Measurements from ENCODE around the gene WDR38.

DNA sequence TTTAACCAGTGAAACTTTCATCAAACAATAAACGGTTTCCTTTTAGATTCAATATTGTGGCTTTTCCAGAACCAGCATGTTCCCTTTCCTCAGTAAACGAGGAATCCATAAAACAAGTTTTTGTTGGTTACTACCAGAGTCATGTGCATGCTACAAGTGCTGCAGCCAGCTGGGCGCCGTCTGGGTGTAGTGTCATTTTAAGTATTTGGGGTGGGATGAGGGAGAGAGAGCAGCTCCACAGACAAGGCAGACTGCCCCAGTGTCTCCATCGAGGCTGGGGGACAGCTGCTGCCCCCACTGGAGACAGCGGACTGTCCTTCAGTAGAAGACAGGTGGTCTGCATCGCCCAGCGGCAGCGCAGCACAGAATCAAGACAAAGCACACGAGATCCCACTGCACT, 26.0 kb downstream of the WDR38 start:
- TF ChIP-seq, protein P1, sequence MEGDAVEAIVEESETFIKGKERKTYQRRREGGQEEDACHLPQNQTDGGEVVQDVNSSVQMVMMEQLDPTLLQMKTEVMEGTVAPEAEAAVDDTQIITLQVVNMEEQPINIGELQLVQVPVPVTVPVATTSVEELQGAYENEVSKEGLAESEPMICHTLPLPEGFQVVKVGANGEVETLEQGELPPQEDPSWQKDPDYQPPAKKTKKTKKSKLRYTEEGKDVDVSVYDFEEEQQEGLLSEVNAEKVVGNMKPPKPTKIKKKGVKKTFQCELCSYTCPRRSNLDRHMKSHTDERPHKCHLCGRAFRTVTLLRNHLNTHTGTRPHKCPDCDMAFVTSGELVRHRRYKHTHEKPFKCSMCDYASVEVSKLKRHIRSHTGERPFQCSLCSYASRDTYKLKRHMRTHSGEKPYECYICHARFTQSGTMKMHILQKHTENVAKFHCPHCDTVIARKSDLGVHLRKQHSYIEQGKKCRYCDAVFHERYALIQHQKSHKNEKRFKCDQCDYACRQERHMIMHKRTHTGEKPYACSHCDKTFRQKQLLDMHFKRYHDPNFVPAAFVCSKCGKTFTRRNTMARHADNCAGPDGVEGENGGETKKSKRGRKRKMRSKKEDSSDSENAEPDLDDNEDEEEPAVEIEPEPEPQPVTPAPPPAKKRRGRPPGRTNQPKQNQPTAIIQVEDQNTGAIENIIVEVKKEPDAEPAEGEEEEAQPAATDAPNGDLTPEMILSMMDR (IDR thresholded peaks at IDR 0.05), result no peak
- no peak for TF ChIP-seq POLR2AphosphoS5 (IDR thresholded peaks at IDR 0.05; ENCODE audit: low read depth, low read length)

Data from Panc1 (cell line).